Fibroblast of the conjunctiva (primary cell): ENCODE data around the gene SEM1.
"Not testable (repeated sequence)": the region's sequence is repeated elsewhere in the genome, so short reads cannot be mapped to it uniquely, and the experiment has no call there.

ENCODE experiments used
- DNase-seq: peaks from one replicate; pipeline ENCODE4 v3.0.0-alpha.2; 2010; ENCODE audit warnings: low read depth

The SEM1 gene

GRCh38 chr7:96701258-96701657, 8.4 kb downstream of the SEM1 start:
- no peak for DNase-seq

- no peak for DNase-seq
Observed at GRCh38 chr7:96700516-96700915, 9.1 kb downstream of the SEM1 start.

GRCh38 chr7:96699219-96699871, 10.3 kb downstream of the SEM1 start:
- no peak for DNase-seq

GRCh38 chr7:96698449-96698848, 11.2 kb downstream of the SEM1 start:
- not testable (repeated sequence) for DNase-seq

- no peak for DNase-seq
Observed at GRCh38 chr7:96697822-96698221, 11.8 kb downstream of the SEM1 start.

- DNase-seq, result no peak
Observed at GRCh38 chr7:96695581-96695980, 14.1 kb downstream of the SEM1 start.

- no peak for DNase-seq
Observed at GRCh38 chr7:96694082-96694481, 15.6 kb downstream of the SEM1 start.

GRCh38 chr7:96691702-96692101, 17.9 kb downstream of the SEM1 start:
- no peak for DNase-seq

GRCh38 chr7:96689414-96689813, 20.2 kb downstream of the SEM1 start:
- DNase-seq, result no peak

GRCh38 chr7:96686305-96686704, 23.3 kb downstream of the SEM1 start:
- DNase-seq, result no peak

GRCh38 chr7:96685755-96686154, 23.9 kb downstream of the SEM1 start:
- DNase-seq, result no peak

- no peak for DNase-seq
Observed at GRCh38 chr7:96685353-96685752, 24.3 kb downstream of the SEM1 start.

- no peak for DNase-seq
Observed at GRCh38 chr7:96679886-96680285, 29.8 kb downstream of the SEM1 start.

- no peak for DNase-seq
Observed at GRCh38 chr7:96676919-96677318, 32.7 kb downstream of the SEM1 start.

GRCh38 chr7:96675548-96675947, 34.1 kb downstream of the SEM1 start:
- no peak for DNase-seq

GRCh38 chr7:96674565-96674964, 35.1 kb downstream of the SEM1 start:
- no peak for DNase-seq

- DNase-seq, result no peak
Observed at GRCh38 chr7:96671854-96672253, 37.8 kb downstream of the SEM1 start.

GRCh38 chr7:96670338-96671289, 39.0 kb downstream of the SEM1 start:
- no peak for DNase-seq

- DNase-seq, result no peak
Observed at GRCh38 chr7:96669812-96670211, 39.8 kb downstream of the SEM1 start.

GRCh38 chr7:96667026-96667425, 42.6 kb downstream of the SEM1 start:
- DNase-seq, result no peak

- no peak for DNase-seq
Observed at GRCh38 chr7:96665689-96666088, 44.0 kb downstream of the SEM1 start.

- no peak for DNase-seq
Observed at GRCh38 chr7:96664793-96665192, 44.9 kb downstream of the SEM1 start.

- DNase-seq, result no peak
Observed at GRCh38 chr7:96663871-96664445, 45.7 kb downstream of the SEM1 start.
